K562 (cell line): ENCODE data around the gene ABCC5. TPM values are rescaled to one million over a fixed set of nuclear protein-coding genes. Genes with fewer than 3 reads are reported as not detected.

Experiments
- ATAC-seq: fragments of 200-7000 bp; cut with Tn5 transposase; 3 replicates; pipeline ENCODE4 v1.9.1; 2020; ENCODE audit warnings: moderate library complexity
- BruUV-seq: library from RNA; stranded (reverse); fragments of 400-500 nt; replicated peaks from 2 replicates; lab custom pipeline; 2021; lab: Mats Ljungman, UMichigan
- CTCF ChIA-PET: fragments of 300-600 bp; formaldehyde crosslinking; extraction: SDS; loops from one replicate; lab custom pipeline; 2021; ENCODE audit warnings: low intra/inter-chr PET ratio; lab: Yijun Ruan, JAX
- POLR2A ChIA-PET: fragments of 300-600, 350-650 bp; sonication (Branson Sonifier 250); formaldehyde crosslinking; extraction: SDS; loops from one replicate; lab custom pipeline; 2021; ENCODE audit warnings: antibody characterized with exemption, inconsistent platforms; lab: Yijun Ruan, JAX
- DNase-seq, 4 experiments: peaks; one replicate each; pipeline versions ENCODE4 v3.0.0 to v3.0.0-alpha.2; 2011 to 2018; ENCODE audit warnings: low spot score in 3 of 4, mixed read lengths in 3 of 4; ENCODE audit errors: extremely low read depth in 1 of 4
- FAIRE-seq: peaks from 2 replicates; lab custom pipeline; 2011; peaks lifted over from hg19 to GRCh38; lab: Jason Lieb, UNC
- H2AFZ ChIP-seq: 2 replicates; pipeline ENCODE4 v1.6.0; 2011; ENCODE audit warnings: low read depth, low read length, control low read depth, inconsistent platforms
- H3K27ac ChIP-seq: fragments of 200-600 bp; 3 replicates; pipeline ENCODE4 v1.8.0; 2011; ENCODE audit warnings: low read depth, mild to moderate bottlenecking, control low read depth, inconsistent platforms, low read length, moderate library complexity, mixed read lengths; ENCODE audit errors: extremely low read depth
- H3K27me3 ChIP-seq, 2 experiments: fragments of 300-600 bp in 1 of 2; 2 replicates in 1 of 2; 3 replicates in 1 of 2; pipeline versions ENCODE4 v1.6.0 to v1.8.0; 2011; ENCODE audit warnings: inconsistent platforms in 2 of 2, low read length in 2 of 2, mild to moderate bottlenecking in 1 of 2, mixed read lengths in 1 of 2, moderate library complexity in 1 of 2; ENCODE audit not compliant: control insufficient read depth in 2 of 2, insufficient read depth in 2 of 2
- H3K36me3 ChIP-seq: fragments of 300-600 bp; 3 replicates; pipeline ENCODE4 v1.8.0; 2011; ENCODE audit warnings: mild to moderate bottlenecking, low read length, inconsistent platforms; ENCODE audit not compliant: control insufficient read depth, insufficient read depth
- H3K4me1 ChIP-seq, 2 experiments: fragments of 200-600 bp in 1 of 2; replicated peaks in 1 of 2; 2 replicates in 1 of 2; 3 replicates in 1 of 2; pipeline versions ENCODE4 v1.5.1 to v1.8.0; 2011; ENCODE audit warnings: inconsistent platforms in 2 of 2, low read length in 2 of 2, mild to moderate bottlenecking in 1 of 2, mixed read lengths in 1 of 2, moderate library complexity in 1 of 2; ENCODE audit not compliant: control insufficient read depth in 2 of 2, insufficient read depth in 2 of 2
- H3K4me2 ChIP-seq: 2 replicates; pipeline ENCODE4 v1.6.1; 2011; ENCODE audit warnings: low read length, control low read depth, inconsistent platforms, mixed read lengths; ENCODE audit not compliant: insufficient read depth
- H3K4me3 ChIP-seq: fragments of 200-600 bp; sonication (generic), shearing (Covaris generic); 2 replicates; pipeline ENCODE4 v1.5.1; 2016; ENCODE audit warnings: control low read depth, inconsistent platforms
- H3K79me2 ChIP-seq: fragments of 200-600 bp; 3 replicates; pipeline ENCODE4 v1.8.0; 2011; ENCODE audit warnings: low read length, inconsistent platforms; ENCODE audit not compliant: control insufficient read depth, insufficient read depth
- H3K9ac ChIP-seq, 2 experiments: 2 replicates each; pipeline versions ENCODE4 v1.6.0 to v1.6.1; 2011; ENCODE audit warnings: low read depth in 2 of 2, low read length in 2 of 2, control low read depth in 1 of 2, inconsistent platforms in 1 of 2, mild to moderate bottlenecking in 1 of 2, mixed read lengths in 1 of 2; ENCODE audit not compliant: insufficient read depth in 1 of 2
- H3K9me1 ChIP-seq: one replicate; pipeline ENCODE4 v1.6.0; 2011; ENCODE audit warnings: inconsistent platforms, mild to moderate bottlenecking, low read length, moderate library complexity; ENCODE audit not compliant: control insufficient read depth, insufficient read depth
- H3K9me3 ChIP-seq: replicated peaks from 2 replicates; pipeline ENCODE4 v1.5.1; 2011; ENCODE audit warnings: low read depth, low read length, inconsistent platforms; ENCODE audit not compliant: control insufficient read depth, insufficient read depth
- H4K20me1 ChIP-seq: replicated peaks from 2 replicates; pipeline ENCODE4 v1.6.1; 2011; ENCODE audit warnings: low read length, inconsistent platforms, mixed read lengths; ENCODE audit not compliant: control insufficient read depth, insufficient read depth
- ARHGAP35 ChIP-seq: fragments of 450-650 bp; IDR thresholded peaks from 2 replicates; pipeline ENCODE4 v1.6.1; 2018; ENCODE audit not compliant: partially characterized antibody
- CHCHD3 ChIP-seq: fragments of 250-450 bp; sonication (Bioruptor Pico); IDR thresholded peaks from 2 replicates; pipeline ENCODE4 v2.1.2; 2022; ENCODE audit warnings: mild to moderate bottlenecking
- FOXJ2 ChIP-seq: fragments of 200-800 bp; sonication (Bioruptor generic); IDR thresholded peaks from 2 replicates; pipeline ENCODE4 v1.6.1; 2016; ENCODE audit warnings: missing genetic modification characterization, missing compliant biosample characterization
- GABPB1 ChIP-seq: sonication (generic); formaldehyde crosslinking; IDR thresholded peaks from 2 replicates; pipeline ENCODE4 v1.8.0; 2022; ENCODE audit warnings: mild to moderate bottlenecking, missing genetic modification reagents
- HIVEP1 ChIP-seq: fragments of 250-450 bp; sonication (Bioruptor Pico); IDR thresholded peaks from 2 replicates; pipeline ENCODE4 v1.4.0; 2020; ENCODE audit warnings: mild to moderate bottlenecking
- KAT7 ChIP-seq: sonication (generic); formaldehyde crosslinking; IDR thresholded peaks from 2 replicates; pipeline ENCODE4 v1.8.0; 2022; ENCODE audit warnings: missing genetic modification reagents, mild to moderate bottlenecking, borderline replicate concordance
- MNT ChIP-seq, 2 experiments: fragments of 450-650 bp; conservative IDR thresholded peaks; 2 replicates each; pipeline ENCODE4 v1.6.1; 2017; ENCODE audit warnings: mild to moderate bottlenecking in 2 of 2, moderate library complexity in 2 of 2
- MYNN ChIP-seq, 2 experiments: sonication (generic); formaldehyde crosslinking in 1 of 2; IDR thresholded peaks; 2 replicates each; pipeline versions ENCODE4 v1.5.0 to v1.6.1; 2016 to 2020; ENCODE audit warnings: antibody characterized with exemption in 1 of 2, missing genetic modification reagents in 1 of 2
- PRMT5 ChIP-seq: sonication (generic); formaldehyde crosslinking; IDR thresholded peaks from 2 replicates; pipeline ENCODE4 v1.5.0; 2020; ENCODE audit warnings: missing genetic modification reagents
- SNRNP70 ChIP-seq: fragments of 200-400 bp; formaldehyde crosslinking; optimal IDR thresholded peaks from 2 replicates; pipeline ENCODE3; 2017; ENCODE audit warnings: low read depth, low read length
- TAL1 ChIP-seq: fragments of 450-650 bp; IDR thresholded peaks from 2 replicates; pipeline ENCODE4 v1.6.1; 2016; ENCODE audit warnings: mild to moderate bottlenecking
- ZNF639 ChIP-seq, 2 experiments: fragments of 200-800 bp in 1 of 2; sonication (Bioruptor generic) in 1 of 2; sonication (generic) in 1 of 2; formaldehyde crosslinking in 1 of 2; IDR thresholded peaks in 1 of 2; conservative IDR thresholded peaks in 1 of 2; 2 replicates each; pipeline versions ENCODE4 v1.5.0 to v1.6.1; 2016 to 2020; ENCODE audit warnings: missing compliant biosample characterization in 1 of 2, missing genetic modification characterization in 1 of 2, missing genetic modification reagents in 1 of 2
- WGBS: fragments of 100-300 bp; shearing (Covaris generic); methylation state at CpG from one replicate; pipeline ENCODE4 v1.1.6; 2016; ENCODE audit warnings: low coverage, mixed read lengths; ENCODE audit not compliant: insufficient coverage; ENCODE audit errors: missing lambda C conversion rate; 5-methylcytosine and 5-hydroxymethylcytosine counted together
- in situ Hi-C: fragments of 300-500 bp; cut with MboI; formaldehyde crosslinking; loops from 4 replicates; pipeline ENCODE4 v1.15.0; 2018; ENCODE audit warnings: inconsistent platforms, mixed read lengths
- intact Hi-C: fragments of 100-400 bp; cut with micrococcal nuclease; formaldehyde crosslinking; loops from 2 replicates; pipeline ENCODE4 v1.14.2; 2022
- polyA plus RNA-seq, 8 experiments: library from polyadenylated mRNA; depleted of rRNA in 4 of 8; stranded (reverse) in 5 of 8; unstranded in 3 of 8; fragments of >200 nt; fragmentation: Nextera tagmentation in 2 of 8; fragmentation: Illumina TruSeq in 1 of 8; extraction: Ambion mirVana in 2 of 8; extraction: Trizol in 1 of 8; gene quantifications; 2 replicates each; pipeline versions ENCODE4 v1.2.1 to v1.2.3, GENCODE V29; 2011 to 2014; ENCODE audit warnings: inconsistent platforms in 1 of 8, missing spikeins in 1 of 8
- total RNA-seq, 7 experiments: library from RNA; depleted of rRNA in 6 of 7; stranded (reverse); fragments of >200 nt in 6 of 7; fragmentation: Illumina TruSeq in 2 of 7; extraction: Trizol in 2 of 7; gene quantifications; 2 replicates each; pipeline versions ENCODE4 v1.2.1 to v1.2.3, GENCODE V29; 2011 to 2021; ENCODE audit warnings: low replicate concordance in 1 of 7

The ABCC5 gene
- total and polyA plus RNA-seq, 9 of the 15 experiments (the other 6 are each of a cell fraction or from before 2014, with no cell fraction given): 22.0 to 53.0 (median 41.9) TPM

- CTCF ChIA-PET: no interaction called here
- Histone ChIP-seq H3K27ac (no peak overlapping the region), H4K20me1 (no peaks in the 10 kb centered on the region), H3K36me3 (peaks cover 82% of the 10 kb centered on the region), H3K9ac (no peak overlapping the region), H3K4me3 (no peak overlapping the region), H3K9me3 (no peaks in the 10 kb centered on the region), H2AFZ (no peak overlapping the region), H3K79me2 (0 out of 3 replicates have a peak, but pooled peaks cover 3% of the 10 kb centered on the region), H3K27me3 (no peaks in the 10 kb centered on the region)
- POLR2A ChIA-PET: interaction anchor here (0.9 to 1.3 kb wide), 3 partner anchors 13 to 24 kb away, joined by 3 to 4 read pairs (median 4); no protein-coding TSS in a partner anchor
- FAIRE-seq: no peak
- intact Hi-C loops: no loop called here
- BruUV-seq: no TSS peak
- WGBS: 92% methylated on average over 6 of the region's 6 CpGs
- no peak for TF ChIP-seq PRMT5 (CRISPR knock-in tag)
- no peak for TF ChIP-seq SNRNP70
- no peak for TF ChIP-seq CHCHD3 (CRISPR knock-in tag)
- TF ChIP-seq MYNN (IDR thresholded peaks at IDR 0.05): no peak
- no peak for TF ChIP-seq MYNN (CRISPR knock-in tag; IDR thresholded peaks at IDR 0.05)
- TF ChIP-seq GABPB1 (CRISPR knock-in tag): no peak
- no peak for TF ChIP-seq ZNF639 (CRISPR knock-in tag; conservative IDR thresholded peaks at IDR 0.05 in 1 of 2, IDR thresholded peaks at IDR 0.05 in 1 of 2)
- TF ChIP-seq MNT (conservative IDR thresholded peaks at IDR 0.05): no peak
- TF ChIP-seq HIVEP1: no peak
- TF ChIP-seq FOXJ2: no peak
- no peak for TF ChIP-seq KAT7 (CRISPR knock-in tag)
- no peak for TF ChIP-seq TAL1
- no peak for TF ChIP-seq ARHGAP35
- TF ChIP-seq, all 486 proteins: peak for 0
- Histone ChIP-seq H3K9me1 (no peaks in the 10 kb centered on the region), H3K4me2 (no peak overlapping the region), H3K4me1 (peaks cover 5% of the 10 kb centered on the region in 2 experiments; a peak in 3 of 5 replicates)
- DNase-seq (no peak), ATAC-seq (no peak)
- in situ Hi-C loops: no loop called here
Measured at GRCh38 chr3:183981990-183982644, 35.6 kb downstream of the ABCC5 start.
